ENCODE results near the gene ISLR2. TPM values are rescaled to one million over a fixed set of nuclear protein-coding genes. Genes with fewer than 3 reads are reported as not detected.

ISLR2 gene
- total RNA-seq, 1 experiment from 2014 or later = 6.3 TPM

Other genes with a start within 250 kb of the ISLR2 start
- 11.8 and 18.4 TPM in 2 replicates for gene LOXL1, start 204.1 kb upstream of the ISLR2 start, total RNA-seq (2014; rRNA removed; shearing (Covaris generic))
- 10.5 and 13.6 TPM in 2 replicates for gene STOML1, start 138.3 kb upstream of the ISLR2 start, total RNA-seq (2014; rRNA removed; shearing (Covaris generic))
- 23.2 and 24.9 TPM in 2 replicates for gene PML, start 135.9 kb upstream of the ISLR2 start, total RNA-seq (2014; rRNA removed; shearing (Covaris generic))
- 2.2 and 4.7 TPM in 2 replicates for gene GOLGA6A, start 48.0 kb upstream of the ISLR2 start, total RNA-seq (2014; rRNA removed; shearing (Covaris generic))
- 15.1 and 20.5 TPM in 2 replicates for gene ISLR, start 43.1 kb downstream of the ISLR2 start, total RNA-seq (2014; rRNA removed; shearing (Covaris generic))
- 10.3 and 10.8 TPM in 2 replicates for gene STRA6, start 72.2 kb downstream of the ISLR2 start, total RNA-seq (2014; rRNA removed; shearing (Covaris generic))
- gene CCDC33, start 105.7 kb downstream of the ISLR2 start, total RNA-seq (2014; rRNA removed; shearing (Covaris generic)) = 4.8 and 5.0 TPM in 2 replicates
- gene CYP11A1, start 237.1 kb downstream of the ISLR2 start, total RNA-seq (2014; rRNA removed; shearing (Covaris generic)) = 5.2 and 5.6 TPM in 2 replicates